ENCODE results near the gene RPL10A.

Gene RPL10A

GRCh38 chr6:35451354-35452182 lies 16.6 kb upstream of the RPL10A start:
- no peak overlapping the region; the same call in 1 of the 2 replicates for H3K27ac ChIP-seq
- no peak for TF ChIP-seq CTCF (conservative IDR thresholded peaks at IDR 0.05)
- TF ChIP-seq ZFX (IDR thresholded peaks at IDR 0.05) = no peak

GRCh38 chr6:35452183-35453090 lies 15.8 kb upstream of the RPL10A start, which contains the start of gene FANCE:
TSS of gene FANCE (plus strand) at chr6:35452338. CDS start at chr6:35452546, 208 bp downstream.
- H3K27ac ChIP-seq = peak within 1 kb of the TSS; percentile 67
- TF ChIP-seq CTCF (conservative IDR thresholded peaks at IDR 0.05) = no peak
- 0 out of 2 replicates have a peak, but pooled peaks have one; percentile 36 for TF ChIP-seq ZFX (IDR thresholded peaks at IDR 0.05)

- no peak for TF ChIP-seq ZFX (IDR thresholded peaks at IDR 0.05)
- TF ChIP-seq CTCF (conservative IDR thresholded peaks at IDR 0.05) = no peak
- H3K27ac ChIP-seq = no peak overlapping the region
Observed at GRCh38 chr6:35453236-35453635, 15.0 kb upstream of the RPL10A start.

- TF ChIP-seq ZFX (IDR thresholded peaks at IDR 0.05) (no peak), CTCF (conservative IDR thresholded peaks at IDR 0.05) (no peak)
- no peak overlapping the region for H3K27ac ChIP-seq
Observed at GRCh38 chr6:35454391-35455110, 13.7 kb upstream of the RPL10A start.

- no peak overlapping the region for H3K27ac ChIP-seq
- TF ChIP-seq CTCF (conservative IDR thresholded peaks at IDR 0.05) = no peak
- no peak for TF ChIP-seq ZFX (IDR thresholded peaks at IDR 0.05)
Observed at GRCh38 chr6:35457907-35458306, 10.3 kb upstream of the RPL10A start.

GRCh38 chr6:35461270-35461669 lies 6.9 kb upstream of the RPL10A start:
- TF ChIP-seq CTCF (conservative IDR thresholded peaks at IDR 0.05) (no peak), ZFX (IDR thresholded peaks at IDR 0.05) (no peak)

More at GRCh38 chr6:35461270-35461669, 6.9 kb upstream of the RPL10A start:
- H3K27ac ChIP-seq = peak overlapping the region; percentile 61

All from C4-2B (cell line).